ENCODE measurements around the gene IQSEC1.
A peak's percentile ranks its signal among the peaks of the same experiment; 100 is the strongest.

Gene IQSEC1

DNA sequence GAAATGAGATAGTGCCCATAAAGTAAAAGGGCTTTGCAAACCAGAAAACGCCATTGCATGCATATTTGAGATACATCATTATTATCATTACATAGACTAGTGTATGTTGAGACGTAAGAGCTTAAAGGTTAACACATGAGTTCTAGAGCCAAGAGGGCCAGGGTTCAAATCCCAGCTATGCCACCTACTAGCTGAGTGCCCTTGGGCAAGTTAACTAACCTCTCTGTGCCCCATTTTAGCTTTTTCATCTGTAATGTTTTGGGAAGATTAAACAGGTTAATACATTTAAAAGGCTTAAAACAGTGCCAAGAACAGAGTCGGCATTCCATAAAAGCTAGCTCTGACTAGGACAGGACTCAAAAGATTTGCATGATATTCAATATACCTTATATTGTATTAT is 22.8 kb downstream of the IQSEC1 start:
- DNase-seq (ENCODE audit: low read depth in 2 of 3, low spot score in 2 of 3): no peak

DNA sequence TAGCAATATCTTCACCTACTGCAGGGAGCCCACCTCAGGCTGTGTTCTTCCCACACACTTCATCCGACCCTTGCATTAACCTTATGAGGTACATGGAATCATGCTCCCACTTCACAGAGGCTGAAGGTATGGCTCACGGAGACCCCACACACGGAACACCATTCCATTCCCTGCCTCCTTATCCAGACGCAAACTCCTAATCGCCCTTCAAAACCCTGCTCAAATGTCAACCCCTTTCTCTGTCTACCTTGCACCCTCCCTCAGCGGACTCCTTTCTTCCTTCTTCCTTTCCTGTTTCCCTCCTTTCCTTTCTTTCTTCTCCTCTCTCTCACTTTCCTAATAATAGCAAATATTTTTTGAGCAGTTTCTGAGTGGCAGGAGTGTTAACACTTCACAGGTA is 23.8 kb downstream of the IQSEC1 start:
- no peak for DNase-seq (ENCODE audit: low read depth in 2 of 3, low spot score in 2 of 3)

DNA sequence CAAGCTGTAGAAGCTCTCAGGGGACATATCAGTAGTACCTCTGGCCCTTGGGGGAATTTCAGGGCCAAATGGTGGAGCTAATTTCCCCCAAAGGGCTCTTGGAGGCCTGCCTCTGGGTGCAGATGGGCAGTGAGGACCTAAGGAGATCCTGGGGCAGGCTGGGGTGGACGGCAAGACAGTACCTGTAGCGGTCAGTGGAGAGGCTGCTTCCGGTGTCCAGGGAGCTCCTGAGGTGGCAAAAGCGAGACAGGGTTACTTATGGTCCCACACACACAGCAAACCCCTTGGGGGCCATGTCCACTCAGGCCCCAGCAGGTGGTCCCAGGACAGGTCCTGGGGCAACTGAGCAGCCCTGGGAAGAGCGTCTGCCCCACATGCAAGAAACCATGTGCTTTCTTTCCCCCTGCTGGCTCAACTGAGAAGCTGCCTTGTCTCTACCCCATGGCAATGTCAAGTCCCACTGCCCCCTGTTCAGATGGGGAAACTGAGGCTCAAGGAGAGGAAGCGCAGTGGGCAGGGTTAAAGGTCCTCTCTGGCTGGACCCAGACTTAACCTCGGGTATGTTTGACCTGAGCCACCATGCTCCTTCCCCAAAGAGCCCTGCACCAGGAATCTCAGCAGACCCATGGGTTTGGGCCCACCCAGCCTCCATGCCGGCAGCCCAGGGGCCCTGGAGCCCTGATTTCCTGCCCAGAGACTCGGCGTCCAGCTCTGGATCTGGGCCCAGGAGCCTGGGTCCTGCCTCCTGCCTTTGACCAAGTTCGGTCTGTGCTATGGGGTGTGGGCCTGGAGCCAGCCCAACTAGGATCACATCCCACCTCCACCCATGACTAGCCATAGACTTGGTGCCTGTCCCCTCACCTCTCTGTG is 25.7 kb downstream of the IQSEC1 start:
- DNase-seq (ENCODE audit: low read depth in 2 of 3, low spot score in 2 of 3): no peak

DNA sequence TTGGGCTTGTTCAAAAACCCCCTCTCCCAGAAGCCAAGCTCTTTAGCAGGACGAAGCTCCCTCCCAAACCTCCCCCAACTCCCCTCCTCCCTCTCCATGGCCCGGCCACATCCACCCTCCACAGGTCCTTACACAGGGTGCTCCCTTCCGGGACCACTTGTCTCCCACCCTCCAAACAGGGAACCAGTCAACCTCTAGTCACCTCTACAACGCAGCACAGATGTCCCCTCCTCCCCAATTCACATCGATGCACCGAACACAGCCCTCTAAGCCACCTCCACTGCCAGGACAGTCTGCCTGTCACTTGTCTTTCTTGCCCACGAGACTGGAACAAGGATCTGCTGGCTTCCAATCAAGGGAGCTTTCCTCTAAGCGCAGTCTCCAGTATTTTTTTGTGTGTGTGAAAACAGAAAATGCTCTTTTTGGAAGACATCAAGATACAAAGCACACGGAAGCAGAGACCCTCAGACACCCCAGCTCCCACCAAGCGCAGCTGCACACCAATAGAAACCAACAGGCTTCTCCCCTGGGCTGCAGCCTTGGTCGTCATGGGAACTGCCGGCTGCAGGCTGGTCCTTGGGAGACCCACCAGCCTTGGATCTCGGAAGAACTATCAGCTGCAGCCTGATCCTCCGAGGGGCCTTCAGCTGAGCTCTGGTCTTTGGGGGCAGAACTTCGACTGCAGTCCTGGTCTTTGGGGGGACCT is 26.5 kb downstream of the IQSEC1 start:
- no peak for DNase-seq (ENCODE audit: low read depth in 2 of 3, low spot score in 2 of 3)

DNA sequence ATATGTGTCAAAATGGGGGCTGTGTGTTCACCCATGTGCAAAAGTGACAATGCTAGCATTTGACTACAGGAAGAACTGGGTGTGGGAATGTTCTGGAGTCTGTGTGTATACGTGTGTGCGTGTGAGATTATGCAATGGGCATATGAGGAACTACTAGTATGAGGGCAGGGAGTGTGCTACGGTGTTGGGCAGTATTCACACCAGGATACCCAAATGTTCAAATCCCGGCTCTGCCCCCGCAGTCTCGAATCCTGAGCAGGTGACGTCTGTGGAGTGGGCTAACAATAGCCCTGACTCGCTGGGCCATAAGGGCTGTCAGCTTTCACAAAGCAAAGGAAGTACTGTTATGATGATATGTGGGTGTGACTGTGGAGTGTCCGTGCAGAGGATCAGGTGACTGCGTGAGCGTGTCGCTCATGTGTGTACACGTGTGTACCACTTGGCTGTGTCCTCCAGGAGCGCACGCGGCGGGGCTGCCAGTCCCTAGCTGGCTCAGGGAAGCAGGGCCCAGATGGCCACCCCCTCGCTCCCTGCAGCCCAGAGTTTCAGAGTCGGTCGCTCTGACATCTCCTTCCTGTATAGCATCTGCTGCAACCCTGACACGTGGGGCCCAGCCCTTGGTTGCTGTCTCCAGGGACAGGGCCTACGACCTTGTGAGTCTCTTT is 27.2 kb downstream of the IQSEC1 start:
- DNase-seq (ENCODE audit: low read depth in 2 of 3, low spot score in 2 of 3): no peak

DNA sequence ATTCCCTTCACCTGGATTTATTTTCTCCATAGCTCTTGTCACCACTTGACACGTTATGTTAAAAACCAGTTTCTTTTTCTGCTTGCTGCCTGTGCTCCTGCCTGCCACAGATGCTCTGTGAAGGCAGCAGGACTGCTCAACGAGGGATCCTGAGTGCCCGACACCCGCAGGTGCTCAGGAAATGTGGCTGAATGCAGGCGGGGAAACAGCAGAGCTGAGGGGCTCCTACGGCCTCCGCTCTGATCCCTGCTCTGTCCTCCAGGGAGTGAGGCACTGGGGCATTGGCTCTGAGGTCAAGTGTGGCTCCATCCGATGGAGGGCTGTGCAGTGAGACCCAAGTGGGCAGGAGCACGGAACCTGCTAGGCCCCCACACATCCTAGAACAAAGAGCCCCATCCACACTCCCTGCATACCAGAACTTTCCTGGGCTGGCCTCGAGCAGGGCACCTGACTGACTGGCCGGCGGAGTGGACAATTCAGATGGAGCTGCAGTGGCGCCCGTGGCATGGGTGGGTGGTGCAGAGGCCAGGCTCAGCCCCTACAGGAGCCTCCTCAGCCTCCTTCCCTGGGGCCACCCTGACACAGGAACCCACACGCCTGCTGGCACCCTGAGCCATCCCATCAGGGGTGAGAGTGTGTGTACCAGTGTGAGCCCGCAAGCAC is 27.9 kb downstream of the IQSEC1 start:
- DNase-seq (ENCODE audit: low read depth in 2 of 3, low spot score in 2 of 3): no peak

DNA sequence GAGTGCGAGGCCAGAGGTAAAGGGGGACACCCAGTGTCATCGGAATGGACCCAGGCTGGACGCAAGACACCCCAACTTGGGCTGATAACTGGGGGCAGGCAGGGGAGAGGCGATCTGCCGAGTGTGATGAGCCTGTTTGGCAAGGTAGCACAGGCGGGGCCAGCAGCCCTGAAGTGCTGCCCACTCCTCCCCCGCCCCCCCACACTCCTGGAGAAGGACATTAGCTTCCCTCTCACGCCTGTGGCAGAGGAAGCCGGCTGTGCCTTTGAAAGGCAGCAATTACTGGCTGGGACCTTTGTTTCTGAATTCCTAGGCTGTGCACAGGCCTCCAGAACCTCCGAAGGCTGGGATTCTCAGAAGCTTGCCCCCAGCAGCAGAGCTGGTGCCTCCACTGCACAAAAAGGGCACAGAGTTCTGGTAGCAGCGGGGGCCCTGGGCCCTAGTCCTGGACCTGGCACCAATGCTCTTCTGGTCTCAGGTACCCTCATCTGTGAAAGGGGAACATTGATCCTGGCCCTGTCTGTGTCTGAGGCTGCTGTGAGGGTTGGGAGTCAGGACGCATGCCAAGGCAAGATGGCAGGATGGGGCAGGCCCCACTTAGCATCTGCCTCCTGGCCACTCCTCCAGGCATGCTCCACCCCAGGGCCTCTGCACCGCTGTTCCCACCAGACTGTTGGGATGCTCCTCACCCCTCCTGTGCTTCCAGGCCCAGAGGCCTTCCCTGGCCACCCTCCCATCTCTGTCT is 28.6 kb downstream of the IQSEC1 start:
- DNase-seq (ENCODE audit: low read depth in 2 of 3, low spot score in 2 of 3): no peak

DNA sequence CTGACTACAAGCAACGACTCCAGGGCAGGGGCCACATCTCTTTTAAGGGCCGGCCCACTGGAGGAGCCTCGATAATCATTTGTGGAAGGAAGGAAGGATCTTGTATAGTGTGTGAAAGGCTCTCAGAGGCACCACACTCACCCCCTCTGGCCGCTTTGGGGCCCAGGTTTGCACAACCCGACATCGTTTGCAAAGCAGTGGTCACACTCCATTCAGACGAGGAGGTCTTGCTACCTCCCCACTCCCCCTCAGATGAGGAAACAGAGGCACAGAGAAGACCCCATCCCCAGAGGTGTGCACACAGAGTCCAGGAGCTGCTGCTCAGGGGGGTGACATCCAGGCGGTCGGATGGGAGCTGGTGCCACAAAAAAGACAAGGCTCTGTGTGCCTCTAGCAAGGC is 29.6 kb downstream of the IQSEC1 start:
- DNase-seq (ENCODE audit: low read depth in 2 of 3, low spot score in 2 of 3): no peak

DNA sequence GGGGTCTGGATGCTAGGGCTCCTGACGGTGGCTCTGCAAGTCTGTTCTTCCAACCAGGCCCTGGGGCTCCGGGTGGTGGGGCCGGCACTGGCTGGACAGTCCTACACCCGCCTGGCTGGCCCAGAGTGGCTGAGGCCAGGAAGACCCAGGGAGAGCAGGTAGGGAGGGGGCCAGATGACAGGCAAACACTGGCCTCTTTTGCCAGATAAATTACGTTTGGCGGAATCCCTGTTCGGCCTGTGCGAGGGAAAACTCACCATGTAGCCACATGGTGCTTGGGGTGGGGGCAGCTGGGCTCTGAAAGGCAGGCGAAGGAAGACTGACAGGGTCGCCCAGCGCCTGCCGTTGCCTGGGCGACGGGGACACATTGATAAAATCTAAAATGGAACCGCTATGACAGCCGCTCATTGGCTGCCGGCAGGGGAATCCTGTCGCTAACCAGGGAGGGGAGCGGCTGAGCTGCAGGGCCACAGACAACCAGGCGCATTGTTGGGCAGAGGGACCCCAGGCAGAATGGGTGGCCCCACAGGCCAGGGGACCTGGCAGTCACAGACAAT is 30.4 kb downstream of the IQSEC1 start:
- DNase-seq (ENCODE audit: low read depth in 2 of 3, low spot score in 2 of 3): no peak

DNA sequence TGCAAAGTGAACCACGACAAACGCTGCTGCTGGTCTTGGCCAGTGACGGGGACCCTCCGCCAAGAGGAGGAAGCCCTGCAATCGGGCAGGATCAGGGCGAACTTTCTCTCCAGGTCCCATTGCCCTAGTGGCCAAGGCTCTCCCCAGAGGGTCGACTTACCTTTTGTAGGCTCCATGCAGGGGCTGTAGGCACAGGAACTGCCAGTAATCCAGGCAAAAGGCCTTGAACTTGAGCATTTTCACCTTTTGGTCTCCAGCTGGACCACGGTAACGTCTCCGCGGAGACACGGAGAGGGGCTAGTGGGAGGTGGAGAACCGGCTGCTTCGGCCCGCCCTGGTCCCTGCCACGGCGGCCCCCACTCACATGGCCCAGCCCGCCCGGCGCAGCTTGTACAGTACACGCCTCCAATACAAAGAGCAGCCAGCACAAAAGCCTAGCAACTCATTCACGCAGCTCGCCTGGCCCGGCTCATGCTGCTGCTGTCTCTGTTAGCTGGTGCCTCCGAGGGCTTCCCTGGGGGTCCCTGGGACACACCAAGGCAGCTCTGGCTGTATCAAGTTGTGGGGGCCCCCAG is 31.0 kb downstream of the IQSEC1 start:
- DNase-seq (ENCODE audit: low read depth in 2 of 3, low spot score in 2 of 3): no peak

DNA sequence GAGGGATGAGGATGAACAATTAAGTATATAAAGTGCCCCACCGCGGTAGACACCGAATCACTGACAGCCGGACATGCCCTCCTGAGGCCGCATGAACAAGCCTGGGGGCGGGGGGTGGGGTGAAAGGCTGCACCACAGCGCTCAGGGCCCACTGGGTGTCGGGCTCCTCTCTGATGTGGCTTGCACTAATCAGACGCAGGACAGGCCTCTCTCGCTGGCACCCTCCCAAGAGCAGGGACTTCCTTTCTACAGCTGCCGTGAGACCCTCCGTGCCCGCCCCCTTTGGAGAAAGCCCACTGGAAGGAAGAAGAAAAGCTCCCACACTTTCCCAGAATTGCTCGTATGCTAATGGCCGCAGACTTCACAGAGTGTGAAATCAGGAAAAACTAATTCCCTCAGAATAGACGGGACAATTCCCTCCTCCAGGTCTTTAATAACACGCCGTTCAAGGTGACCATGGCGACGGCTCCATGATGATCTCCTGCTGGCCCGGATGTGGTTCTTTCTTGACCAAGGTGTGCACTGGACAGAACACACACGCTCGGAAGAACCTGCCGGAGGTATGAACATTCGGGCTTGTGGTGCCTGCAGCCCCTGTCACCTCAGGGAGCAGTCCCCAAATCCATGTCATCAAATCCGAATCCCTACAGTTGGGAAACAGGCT is 32.0 kb downstream of the IQSEC1 start:
- no peak for DNase-seq (ENCODE audit: low read depth in 2 of 3, low spot score in 2 of 3)

DNA sequence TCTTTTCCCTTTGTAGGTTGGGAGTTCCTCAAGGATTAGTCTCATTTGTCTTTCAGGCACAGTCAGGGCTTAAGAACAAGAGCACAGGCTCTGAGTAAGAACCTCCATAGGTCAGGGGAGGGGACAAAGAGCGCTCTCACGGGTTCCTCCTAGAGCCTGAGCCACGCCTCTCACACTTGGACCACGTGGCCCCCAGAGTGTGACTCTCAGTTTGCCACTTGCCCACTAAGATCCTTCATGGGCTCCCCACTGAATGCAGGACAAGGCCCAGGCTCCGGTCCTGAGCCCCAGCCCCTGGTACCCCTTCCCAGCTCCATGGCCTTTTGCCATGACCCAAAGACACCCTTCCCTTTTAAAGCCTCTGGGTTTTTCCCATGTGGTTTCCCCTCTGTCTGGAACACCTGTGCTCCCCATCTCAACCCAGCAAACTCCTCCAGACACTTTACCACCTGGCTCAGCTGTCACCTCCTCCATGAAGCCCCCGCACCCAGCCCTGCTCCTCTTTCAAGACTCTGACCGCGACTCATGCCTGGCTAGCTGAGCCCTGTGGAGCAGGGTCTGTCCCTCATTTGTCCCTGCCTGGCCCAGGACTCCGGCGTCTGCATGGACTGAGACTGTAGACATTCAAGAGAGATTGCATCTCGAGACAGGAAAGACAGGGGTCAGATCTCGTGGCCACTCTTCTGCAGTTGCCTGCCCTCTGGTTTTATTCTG is 32.7 kb downstream of the IQSEC1 start:
- DNase-seq (ENCODE audit: low read depth in 2 of 3, low spot score in 2 of 3): peak in 2 of 3 experiments; percentile 18

DNA sequence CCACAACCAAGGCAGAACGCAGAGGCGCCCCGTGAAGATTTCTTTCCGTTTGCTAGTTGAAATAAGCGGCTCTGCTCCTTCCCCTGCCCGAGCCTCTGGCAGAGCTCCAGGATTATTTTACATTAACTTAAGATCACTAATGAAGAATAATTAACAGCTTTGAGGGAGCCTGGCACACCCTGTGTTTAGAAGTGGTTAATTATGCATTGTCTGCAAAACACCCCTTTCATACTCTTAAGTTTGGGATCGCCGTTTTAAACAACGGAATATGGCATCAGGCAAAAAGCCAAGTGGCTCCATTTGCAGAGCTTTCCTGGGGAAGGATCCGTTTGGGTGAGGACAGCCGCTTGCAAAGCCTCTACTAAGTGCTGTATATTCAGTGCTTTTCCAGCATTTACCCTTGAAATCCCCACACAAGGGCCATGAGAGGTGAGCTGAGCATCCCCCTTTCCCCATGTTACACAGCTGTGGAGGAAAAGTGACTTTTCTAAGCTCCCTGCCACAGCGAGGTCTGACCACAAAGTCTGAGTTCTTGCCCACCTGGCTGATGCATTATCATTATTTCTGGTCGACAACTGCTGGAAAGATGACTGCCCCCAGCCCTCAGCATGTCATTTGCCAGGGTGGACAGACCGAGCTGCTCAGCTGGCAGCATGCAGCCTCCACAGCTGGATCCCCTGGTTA is 33.9 kb downstream of the IQSEC1 start:
- DNase-seq (ENCODE audit: low read depth in 2 of 3, low spot score in 2 of 3): no peak

DNA sequence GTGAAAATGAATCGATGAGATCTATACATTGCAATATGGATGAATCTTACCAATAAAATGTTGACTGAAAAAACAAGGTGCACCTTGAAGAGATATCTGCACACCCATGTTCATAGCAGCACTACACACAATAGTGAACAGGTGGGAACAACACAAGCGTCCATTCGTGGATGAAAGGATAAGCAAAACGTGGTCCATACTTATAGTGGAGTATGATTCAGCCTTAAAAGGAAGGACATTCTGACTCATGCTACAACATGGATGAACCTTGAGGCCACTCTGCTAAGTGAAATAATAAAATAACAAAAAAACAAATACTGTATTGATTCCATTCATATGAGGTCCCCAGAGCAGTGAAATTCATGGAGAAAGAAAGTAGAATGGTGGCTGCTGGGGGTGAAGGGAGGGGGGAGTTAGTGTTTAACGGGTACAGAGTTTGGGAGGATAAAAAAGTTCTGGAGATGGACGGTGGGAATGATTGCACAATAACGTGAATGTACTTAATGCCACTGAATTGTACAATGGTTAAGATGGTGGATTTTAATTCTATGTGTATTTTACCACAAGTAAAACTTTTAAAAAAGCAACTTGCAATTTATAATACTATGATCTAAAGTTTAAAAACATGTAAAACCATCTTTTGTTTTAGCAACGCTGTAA is 35.6 kb downstream of the IQSEC1 start:
- no peak for DNase-seq (ENCODE audit: low read depth in 2 of 3, low spot score in 2 of 3)

DNA sequence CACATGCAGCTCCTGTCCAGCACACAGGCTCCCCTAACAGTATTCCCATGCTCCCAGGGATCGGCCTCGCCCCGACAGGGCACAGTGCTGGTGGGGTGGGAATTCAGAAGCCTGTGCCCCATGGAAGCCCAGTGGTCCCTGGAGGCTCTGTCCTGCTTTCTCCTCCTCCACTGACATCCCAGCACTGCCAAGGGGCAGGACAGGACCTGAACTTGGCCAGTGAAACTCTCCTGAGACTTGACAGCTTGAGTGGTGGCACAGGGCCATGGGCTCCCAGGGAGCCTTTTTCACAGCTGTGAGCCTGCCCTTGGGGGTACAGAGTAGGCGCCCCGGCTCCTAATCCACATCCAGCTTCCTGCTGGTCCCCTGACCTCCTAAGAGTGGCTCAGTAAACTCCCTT is 38.4 kb downstream of the IQSEC1 start:
- no peak for DNase-seq (ENCODE audit: low read depth in 2 of 3, low spot score in 2 of 3)

DNA sequence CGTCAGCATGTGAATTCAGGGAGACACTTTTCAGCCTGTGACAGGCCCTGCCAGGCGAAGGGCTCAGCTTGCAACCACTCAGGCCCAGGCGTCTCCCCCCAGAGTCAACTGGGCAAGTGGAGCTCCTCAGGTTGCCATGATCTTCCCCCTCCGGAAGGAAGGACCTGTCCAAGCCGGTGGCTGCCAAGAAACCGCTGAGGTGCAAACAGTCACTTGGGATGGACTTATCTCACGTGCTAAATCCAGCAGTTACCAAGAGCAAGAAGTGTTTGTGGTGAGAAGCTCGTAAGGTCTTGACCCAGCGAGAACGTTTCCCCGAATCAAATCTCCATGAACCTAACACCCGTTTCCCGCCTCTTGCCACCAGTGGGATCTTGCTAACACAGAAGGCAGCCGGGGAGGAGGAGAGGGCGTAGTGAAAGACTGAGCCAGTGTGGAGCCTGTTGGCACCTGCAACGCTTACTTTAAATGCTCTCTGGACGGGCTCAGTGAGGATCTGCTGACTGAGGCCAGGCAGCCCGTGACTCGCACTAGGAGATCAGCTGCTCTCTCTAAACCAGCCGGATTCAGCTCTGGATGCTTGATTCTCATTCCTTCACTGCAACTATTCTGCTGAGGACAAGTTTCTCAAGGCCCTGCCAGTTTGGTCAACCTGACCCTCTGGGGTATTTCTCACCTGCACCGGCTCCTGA is 39.0 kb downstream of the IQSEC1 start:
- no peak for DNase-seq (ENCODE audit: low read depth in 2 of 3, low spot score in 2 of 3)

DNA sequence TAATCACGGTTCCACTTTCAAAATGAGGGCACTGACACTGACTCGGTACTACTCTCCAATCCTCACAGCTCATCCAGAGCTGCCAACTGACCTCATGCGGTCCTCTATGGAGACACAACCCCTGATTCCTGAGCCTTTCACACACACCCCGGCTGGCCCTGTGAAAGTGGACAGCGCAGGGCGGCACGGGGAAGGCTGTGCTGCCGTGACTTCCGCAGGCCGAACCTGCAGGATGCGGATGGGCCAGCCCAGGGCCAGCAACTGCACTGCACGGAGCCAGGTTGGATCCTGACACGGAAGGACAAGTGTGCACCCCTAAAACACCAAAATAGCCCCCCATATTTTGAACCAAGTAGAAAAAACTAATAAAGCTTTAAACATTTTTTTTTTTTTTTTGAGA is 41.0 kb downstream of the IQSEC1 start:
- DNase-seq (ENCODE audit: low read depth in 2 of 3, low spot score in 2 of 3): no peak

Measured in activated CD8-positive, alpha-beta memory T cell treated with anti-CD3 and anti-CD28 coated beads for 48 hours (primary cell).